ENCODE measurements around the gene FAM13B. TPM values are rescaled to one million over a fixed set of nuclear protein-coding genes. Genes with fewer than 3 reads are reported as not detected.
"Not testable (repeated sequence)": the region's sequence is repeated elsewhere in the genome, so short reads cannot be mapped to it uniquely, and the experiment has no call there.

The FAM13B gene
- total RNA-seq, 1 experiment from 2014 or later, result 13.0 TPM

GRCh38 chr5:138078006-138078643, 45.2 kb upstream of the FAM13B start:
- no peaks in the 10 kb centered on the region; the same call in 1 of the 2 replicates for H3K36me3 ChIP-seq (ENCODE audit: low read depth, low read length)
- H3K4me2 ChIP-seq (ENCODE audit: low read length), result no peak overlapping the region
- ATAC-seq (no peak), DNase-seq (no peak)
- no peaks in the 10 kb centered on the region for H3K79me2 ChIP-seq (ENCODE audit: low read length)
- H3K4me3 ChIP-seq (ENCODE audit: low read length), result no peak overlapping the region
- no peaks in the 10 kb centered on the region for H3K9me3 ChIP-seq (ENCODE audit: low read length)
- no peaks in the 10 kb centered on the region for H4K20me1 ChIP-seq (ENCODE audit: low read length)
- H2AFZ ChIP-seq (ENCODE audit: low read length), result no peak overlapping the region
- no peaks in the 10 kb centered on the region for H3K4me1 ChIP-seq (ENCODE audit: insufficient read depth, low read length)
- no peak overlapping the region for H3K27ac ChIP-seq (ENCODE audit: low read length)
- no peaks in the 10 kb centered on the region for H3F3A ChIP-seq (ENCODE audit: low read length, unreplicated experiment)
- BruUV-seq (replicated peaks), result no TSS peak
- ChIA-PET POLR2A (ENCODE audit: unreplicated experiment) (no interaction called here), CTCF (interaction anchor here (1.3 kb wide), 1 partner anchor 42 kb away, joined by 3 read pairs; no protein-coding TSS in a partner anchor)
- H3K9ac ChIP-seq (ENCODE audit: low read length), result no peak overlapping the region
- no peaks in the 10 kb centered on the region for H3K27me3 ChIP-seq (ENCODE audit: low read length)
- H3K9me2 ChIP-seq (replicated peaks; ENCODE audit: low read length), result no peaks in the 10 kb centered on the region
- intact Hi-C loops (cut with micrococcal nuclease), result no loop called here
- no peak for TF ChIP-seq EZH2 (IDR thresholded peaks at IDR 0.05; ENCODE audit: low read length, unreplicated experiment)

GRCh38 chr5:138077064-138077696, 44.3 kb upstream of the FAM13B start:
- no peak overlapping the region for H2AFZ ChIP-seq (ENCODE audit: low read length)
- CTCF ChIA-PET, result interaction anchor here (0.6 to 1.3 kb wide), 4 partner anchors 41 to 59 kb away, joined by 3 to 5 read pairs (median 3); no protein-coding TSS in a partner anchor

GRCh38 chr5:138070026-138070425, 37.1 kb upstream of the FAM13B start:
- BruUV-seq (replicated peaks); H3K9me2 ChIP-seq (replicated peaks; ENCODE audit: low read length); POLR2A ChIA-PET (ENCODE audit: unreplicated experiment); H3K4me1 ChIP-seq (ENCODE audit: insufficient read depth, low read length); H4K20me1 ChIP-seq (ENCODE audit: low read length); H3K27me3 ChIP-seq (ENCODE audit: low read length); H3K9ac ChIP-seq (ENCODE audit: low read length); intact Hi-C loops (cut with micrococcal nuclease); H3F3A ChIP-seq (ENCODE audit: low read length, unreplicated experiment); H3K4me2 ChIP-seq (ENCODE audit: low read length); H3K36me3 ChIP-seq (ENCODE audit: low read depth, low read length); DNase-seq; H3K27ac ChIP-seq (ENCODE audit: low read length); ATAC-seq; H3K4me3 ChIP-seq (ENCODE audit: low read length); H2AFZ ChIP-seq (ENCODE audit: low read length); H3K79me2 ChIP-seq (ENCODE audit: low read length); H3K9me3 ChIP-seq (ENCODE audit: low read length): not testable (repeated sequence)
- CTCF ChIA-PET, result interaction anchor here (2.1 kb wide), 1 partner anchor 33 kb away, joined by 10 read pairs; no protein-coding TSS in a partner anchor

More at GRCh38 chr5:138077064-138077696, 44.3 kb upstream of the FAM13B start:
- H3K9me2 ChIP-seq (replicated peaks; ENCODE audit: low read length), result no peaks in the 10 kb centered on the region
- H3K79me2 ChIP-seq (ENCODE audit: low read length), result no peaks in the 10 kb centered on the region
- intact Hi-C loops (cut with micrococcal nuclease), result loop anchor here (1.0 to 2.0 kb wide), 2 partner anchors 40 to 56 kb away; no protein-coding TSS in a partner anchor
- H3K4me1 ChIP-seq (ENCODE audit: insufficient read depth, low read length), result no peaks in the 10 kb centered on the region
- H4K20me1 ChIP-seq (ENCODE audit: low read length), result no peaks in the 10 kb centered on the region
- H3K9ac ChIP-seq (ENCODE audit: low read length), result no peak overlapping the region
- peak; percentile 82 for TF ChIP-seq CTCF (conservative IDR thresholded peaks at IDR 0.05; ENCODE audit: low read depth, low read length)
- no peak for TF ChIP-seq EZH2phosphoT487 (IDR thresholded peaks at IDR 0.05; ENCODE audit: borderline replicate concordance, low read length)
- BruUV-seq (replicated peaks), result no TSS peak
- no peak overlapping the region for H3K4me3 ChIP-seq (ENCODE audit: low read length)
- peak; percentile 72 for DNase-seq
- peak; percentile 73 for ATAC-seq
- H3K36me3 ChIP-seq (ENCODE audit: low read depth, low read length), result no peaks in the 10 kb centered on the region; the same call in 1 of the 2 replicates
- H3K27me3 ChIP-seq (ENCODE audit: low read length), result no peaks in the 10 kb centered on the region
- POLR2A ChIA-PET (ENCODE audit: unreplicated experiment), result no interaction called here
- H3F3A ChIP-seq (ENCODE audit: low read length, unreplicated experiment), result no peaks in the 10 kb centered on the region
- H3K4me2 ChIP-seq (ENCODE audit: low read length), result no peak overlapping the region
- no peak overlapping the region for H3K27ac ChIP-seq (ENCODE audit: low read length)
- H3K9me3 ChIP-seq (ENCODE audit: low read length), result no peaks in the 10 kb centered on the region
